ENCODE results near the gene LTA. TPM values are rescaled to one million over a fixed set of nuclear protein-coding genes. Genes with fewer than 3 reads are reported as not detected.
A peak's percentile ranks its signal among the peaks of the same experiment; 100 is the strongest.

Gene LTA
- total RNA-seq, 2 experiments from 2014 or later: 0.98 to 4.1 TPM

- H3K36me3 ChIP-seq (ENCODE audit: insufficient read depth, low read length): 0 out of 2 replicates have a peak, but pooled peaks cover 1% of the 10 kb centered on the region
- intact Hi-C loops (cut with micrococcal nuclease; ENCODE audit: unreplicated experiment): loop anchor here (10.0 kb wide), 1 partner anchor 181 kb away; the partner anchor contains the start of gene MICA
- CTCF ChIA-PET (ENCODE audit: unreplicated experiment): interaction anchor here (1.0 to 1.2 kb wide), 2 partner anchors 11 to 14 kb away, joined by 3 read pairs; partner anchors contain the start of gene LTA
- no peaks in the 10 kb centered on the region for H4K20me1 ChIP-seq (ENCODE audit: insufficient read depth, low read length)
- H3K27ac ChIP-seq (ENCODE audit: low read depth, low read length, poor library complexity, severe bottlenecking): peak overlapping the region; percentile 64
- H3K4me3 ChIP-seq (ENCODE audit: low read depth, low read length, poor library complexity, severe bottlenecking): no peak overlapping the region
- DNase-seq (ENCODE audit: low spot score): peak; percentile 79
- H2AFZ ChIP-seq (ENCODE audit: low read length): peak overlapping the region; percentile 45; the same call in 1 of the 2 replicates
- POLR2A ChIA-PET: interaction anchor here (0.8 to 6.0 kb wide), 6 partner anchors 7 to 38 kb away, joined by 3 to 49 read pairs (median 8); partner anchors contain the start of genes LTA, NCR3, NFKBIL1 and TNF
- TF ChIP-seq EZH2phosphoT487 (IDR thresholded peaks at IDR 0.05; ENCODE audit: borderline replicate concordance, low read depth, low read length) (no peak), CTCF (conservative IDR thresholded peaks at IDR 0.05; ENCODE audit: low read length) (peak; percentile 82)
- peak overlapping the region; percentile 64 for H3K4me2 ChIP-seq (ENCODE audit: low read length)
- H3K4me1 ChIP-seq (ENCODE audit: insufficient read depth, low read length, poor library complexity, severe bottlenecking): peaks cover 70% of the 10 kb centered on the region
- no peaks in the 10 kb centered on the region for H3K9me2 ChIP-seq (ENCODE audit: insufficient read depth, low read length)
- no TSS peak for BruUV-seq (replicated peaks)
- H3K9me3 ChIP-seq (ENCODE audit: low read length): no peaks in the 10 kb centered on the region
- peaks cover 11% of the 10 kb centered on the region; the same call in 1 of the 2 replicates for H3K79me2 ChIP-seq (ENCODE audit: insufficient read depth, low read depth, low read length)
Measured at GRCh38 chr6:31585491-31585890, 13.4 kb downstream of the LTA start.

GRCh38 chr6:31586008-31586407, 13.9 kb downstream of the LTA start, which contains the start of gene LST1:
Gene LST1, plus strand, starts transcription at chr6:31586277. Its CDS starts 1,023 bp downstream, at chr6:31587300.
- BruUV-seq (replicated peaks): no TSS peak
- H3K36me3 ChIP-seq (ENCODE audit: insufficient read depth, low read length): no peaks in the 10 kb centered on the region
- H3K9me2 ChIP-seq (ENCODE audit: insufficient read depth, low read length): no peaks in the 10 kb centered on the region
- H3K9me3 ChIP-seq (ENCODE audit: low read length): no peaks in the 10 kb centered on the region
- H3K4me2 ChIP-seq (ENCODE audit: low read length): peak within 1 kb of the TSS; percentile 64
- no peak for TF ChIP-seq CTCF (conservative IDR thresholded peaks at IDR 0.05; ENCODE audit: low read length)
- TF ChIP-seq EZH2phosphoT487 (IDR thresholded peaks at IDR 0.05; ENCODE audit: borderline replicate concordance, low read depth, low read length): no peak
- peaks cover 11% of the 10 kb centered on the region; the same call in 1 of the 2 replicates for H3K79me2 ChIP-seq (ENCODE audit: insufficient read depth, low read depth, low read length)
- H3K27ac ChIP-seq (ENCODE audit: low read depth, low read length, poor library complexity, severe bottlenecking): peak within 1 kb of the TSS; percentile 64
- DNase-seq (ENCODE audit: low spot score): no peak
- peak within 1 kb of the TSS; percentile 4 for H3K4me3 ChIP-seq (ENCODE audit: low read depth, low read length, poor library complexity, severe bottlenecking)
- POLR2A ChIA-PET: interaction anchor here (0.8 to 3.4 kb wide), 4 partner anchors 12 to 39 kb away, joined by 3 to 19 read pairs (median 4); partner anchors contain the start of genes LTA and NFKBIL1
- H4K20me1 ChIP-seq (ENCODE audit: insufficient read depth, low read length): no peaks in the 10 kb centered on the region
- peaks cover 67% of the 10 kb centered on the region for H3K4me1 ChIP-seq (ENCODE audit: insufficient read depth, low read length, poor library complexity, severe bottlenecking)
- intact Hi-C loops (cut with micrococcal nuclease; ENCODE audit: unreplicated experiment): loop anchor here (10.0 kb wide), 1 partner anchor 181 kb away; the partner anchor contains the start of gene MICA
- CTCF ChIA-PET (ENCODE audit: unreplicated experiment): interaction anchor here (1.2 to 1.7 kb wide), 2 partner anchors 10 to 14 kb away, joined by 3 to 5 read pairs; partner anchors contain the start of genes LTA and TNF
- peak within 1 kb of the TSS; percentile 45 for H2AFZ ChIP-seq (ENCODE audit: low read length)
